ENCODE data around the gene C2orf92. TPM values are rescaled to one million over a fixed set of nuclear protein-coding genes. Genes with fewer than 3 reads are reported as not detected.

The C2orf92 gene
- total RNA-seq, 1 experiment from 2014 or later = 3.0 TPM

- Histone ChIP-seq H3K9me3 (ENCODE audit: low read length) (no peaks in the 10 kb centered on the region), H3K36me3 (ENCODE audit: low read depth, low read length) (no peaks in the 10 kb centered on the region; the same call in 1 of the 2 replicates), H3K79me2 (ENCODE audit: low read length) (no peaks in the 10 kb centered on the region), H3K4me2 (ENCODE audit: low read length) (no peak overlapping the region), H4K20me1 (ENCODE audit: low read length) (no peaks in the 10 kb centered on the region), H3K27ac (ENCODE audit: low read length) (no peak overlapping the region), H3K9ac (ENCODE audit: low read length) (no peak overlapping the region), H3K27me3 (ENCODE audit: low read length) (no peaks in the 10 kb centered on the region), H3K4me1 (ENCODE audit: insufficient read depth, low read length) (peaks cover 11% of the 10 kb centered on the region), H2AFZ (ENCODE audit: low read length) (no peak overlapping the region), H3K4me3 (ENCODE audit: low read length) (no peak overlapping the region), H3K9me2 (replicated peaks; ENCODE audit: low read length) (no peaks in the 10 kb centered on the region), H3F3A (ENCODE audit: low read length, unreplicated experiment) (no peaks in the 10 kb centered on the region)
- ChIA-PET POLR2A (ENCODE audit: unreplicated experiment) (no interaction called here), CTCF (interaction anchor here (1.0 kb wide), 1 partner anchor 16 kb away, joined by 6 read pairs; no protein-coding TSS in a partner anchor)
- intact Hi-C loops (cut with micrococcal nuclease) = no loop called here
- DNase-seq = no peak
- BruUV-seq (replicated peaks) = no TSS peak
- TF ChIP-seq EZH2phosphoT487 (IDR thresholded peaks at IDR 0.05; ENCODE audit: borderline replicate concordance, low read length) = no peak
- TF ChIP-seq, protein P1, sequence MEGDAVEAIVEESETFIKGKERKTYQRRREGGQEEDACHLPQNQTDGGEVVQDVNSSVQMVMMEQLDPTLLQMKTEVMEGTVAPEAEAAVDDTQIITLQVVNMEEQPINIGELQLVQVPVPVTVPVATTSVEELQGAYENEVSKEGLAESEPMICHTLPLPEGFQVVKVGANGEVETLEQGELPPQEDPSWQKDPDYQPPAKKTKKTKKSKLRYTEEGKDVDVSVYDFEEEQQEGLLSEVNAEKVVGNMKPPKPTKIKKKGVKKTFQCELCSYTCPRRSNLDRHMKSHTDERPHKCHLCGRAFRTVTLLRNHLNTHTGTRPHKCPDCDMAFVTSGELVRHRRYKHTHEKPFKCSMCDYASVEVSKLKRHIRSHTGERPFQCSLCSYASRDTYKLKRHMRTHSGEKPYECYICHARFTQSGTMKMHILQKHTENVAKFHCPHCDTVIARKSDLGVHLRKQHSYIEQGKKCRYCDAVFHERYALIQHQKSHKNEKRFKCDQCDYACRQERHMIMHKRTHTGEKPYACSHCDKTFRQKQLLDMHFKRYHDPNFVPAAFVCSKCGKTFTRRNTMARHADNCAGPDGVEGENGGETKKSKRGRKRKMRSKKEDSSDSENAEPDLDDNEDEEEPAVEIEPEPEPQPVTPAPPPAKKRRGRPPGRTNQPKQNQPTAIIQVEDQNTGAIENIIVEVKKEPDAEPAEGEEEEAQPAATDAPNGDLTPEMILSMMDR (conservative IDR thresholded peaks at IDR 0.05; ENCODE audit: low read depth, low read length) = no peak
- TF ChIP-seq EZH2 (IDR thresholded peaks at IDR 0.05; ENCODE audit: low read length, unreplicated experiment) = no peak
- no peak for ATAC-seq
Measured at GRCh38 chr2:97741686-97742085, 72.2 kb downstream of the C2orf92 start.

- peaks cover 11% of the 10 kb centered on the region for H3K4me1 ChIP-seq (ENCODE audit: insufficient read depth, low read length)
- no peaks in the 10 kb centered on the region for H3K27me3 ChIP-seq (ENCODE audit: low read length)
- DNase-seq (peak; percentile 34), ATAC-seq (peak; percentile 71)
- no peaks in the 10 kb centered on the region for H3K9me2 ChIP-seq (replicated peaks; ENCODE audit: low read length)
- TF ChIP-seq EZH2phosphoT487 (IDR thresholded peaks at IDR 0.05; ENCODE audit: borderline replicate concordance, low read length) (no peak), EZH2 (IDR thresholded peaks at IDR 0.05; ENCODE audit: low read length, unreplicated experiment) (no peak)
- TF ChIP-seq, protein P1 (conservative IDR thresholded peaks at IDR 0.05; ENCODE audit: low read depth, low read length) = no peak
- H3K79me2 ChIP-seq (ENCODE audit: low read length) = no peaks in the 10 kb centered on the region
- ChIA-PET CTCF (no interaction called here), POLR2A (ENCODE audit: unreplicated experiment) (no interaction called here)
- H3K27ac ChIP-seq (ENCODE audit: low read length) = no peak overlapping the region
- no peaks in the 10 kb centered on the region for H4K20me1 ChIP-seq (ENCODE audit: low read length)
- H2AFZ ChIP-seq (ENCODE audit: low read length) = no peak overlapping the region
- no peak overlapping the region for H3K9ac ChIP-seq (ENCODE audit: low read length)
- intact Hi-C loops (cut with micrococcal nuclease) = no loop called here
- no peaks in the 10 kb centered on the region; the same call in 1 of the 2 replicates for H3K36me3 ChIP-seq (ENCODE audit: low read depth, low read length)
- no peaks in the 10 kb centered on the region for H3F3A ChIP-seq (ENCODE audit: low read length, unreplicated experiment)
- peak overlapping the region; percentile 33; the same call in 1 of the 2 replicates for H3K4me2 ChIP-seq (ENCODE audit: low read length)
- no peak overlapping the region for H3K4me3 ChIP-seq (ENCODE audit: low read length)
- no peaks in the 10 kb centered on the region for H3K9me3 ChIP-seq (ENCODE audit: low read length)
- BruUV-seq (replicated peaks) = no TSS peak
Measured at GRCh38 chr2:97742381-97742847, 72.9 kb downstream of the C2orf92 start.

DNA sequence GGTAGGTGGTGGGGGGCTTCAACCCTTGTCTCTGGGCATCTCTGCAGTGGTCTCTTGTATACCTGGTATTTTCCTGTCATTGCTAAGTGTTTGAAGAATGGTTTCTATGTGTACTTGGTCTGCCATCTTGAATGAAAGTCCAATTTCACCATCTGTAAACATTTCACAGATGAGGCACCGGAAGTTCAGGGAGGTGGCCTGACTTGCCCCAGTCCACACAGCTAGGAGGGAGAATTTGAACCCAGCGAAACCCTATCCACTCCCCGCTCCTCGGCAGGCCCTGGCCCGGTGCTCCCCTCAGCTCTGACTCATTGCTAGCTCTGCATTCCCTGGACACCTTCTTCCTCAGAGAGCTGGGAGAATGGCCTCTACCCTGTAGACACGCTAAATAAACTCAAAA, 74.4 kb downstream of the C2orf92 start:
- H3K9me3 ChIP-seq (ENCODE audit: low read length) = no peaks in the 10 kb centered on the region
- CTCF ChIA-PET = no interaction called here

More for the DNA sequence above, 74.4 kb downstream of the C2orf92 start:
- H3K27ac ChIP-seq (ENCODE audit: low read length) = no peak overlapping the region
- no peak overlapping the region for H3K4me2 ChIP-seq (ENCODE audit: low read length)
- H3F3A ChIP-seq (ENCODE audit: low read length, unreplicated experiment) = no peaks in the 10 kb centered on the region
- peaks cover 5% of the 10 kb centered on the region; the same call in 1 of the 2 replicates for H3K36me3 ChIP-seq (ENCODE audit: low read depth, low read length)
- H3K4me1 ChIP-seq (ENCODE audit: insufficient read depth, low read length) = peaks cover 11% of the 10 kb centered on the region
- no peak for TF ChIP-seq EZH2phosphoT487 (IDR thresholded peaks at IDR 0.05; ENCODE audit: borderline replicate concordance, low read length)
- TF ChIP-seq, protein P1 (conservative IDR thresholded peaks at IDR 0.05; ENCODE audit: low read depth, low read length) = no peak
- TF ChIP-seq EZH2 (IDR thresholded peaks at IDR 0.05; ENCODE audit: low read length, unreplicated experiment) = no peak
- no TSS peak for BruUV-seq (replicated peaks)
- DNase-seq (no peak), ATAC-seq (no peak)
- H3K9ac ChIP-seq (ENCODE audit: low read length) = no peak overlapping the region
- no peak overlapping the region for H2AFZ ChIP-seq (ENCODE audit: low read length)
- intact Hi-C loops (cut with micrococcal nuclease) = no loop called here
- no peak overlapping the region for H3K4me3 ChIP-seq (ENCODE audit: low read length)
- no peaks in the 10 kb centered on the region for H3K9me2 ChIP-seq (replicated peaks; ENCODE audit: low read length)
- no peaks in the 10 kb centered on the region for H4K20me1 ChIP-seq (ENCODE audit: low read length)
- POLR2A ChIA-PET (ENCODE audit: unreplicated experiment) = no interaction called here
- H3K27me3 ChIP-seq (ENCODE audit: low read length) = no peaks in the 10 kb centered on the region
- H3K79me2 ChIP-seq (ENCODE audit: low read length) = no peaks in the 10 kb centered on the region
